GM21423 (cell line): ENCODE measurements around the gene TFPI.
A peak's percentile ranks its signal among the peaks of the same experiment; 100 is the strongest.

Source experiments
- ATAC-seq: cut with Tn5 transposase; IDR thresholded peaks from one replicate; pipeline ENCODE4 v1.9.1; 2021; ENCODE audit warnings: mild to moderate bottlenecking, moderate library complexity; ENCODE audit not compliant: unreplicated experiment

TFPI gene

GRCh38 chr2:187506416-187506815, 47.8 kb downstream of the TFPI start:
- ATAC-seq: no peak

GRCh38 chr2:187505065-187505672, 49.1 kb downstream of the TFPI start:
- ATAC-seq: no peak

GRCh38 chr2:187504312-187504921, 49.8 kb downstream of the TFPI start:
- no peak for ATAC-seq

DNA sequence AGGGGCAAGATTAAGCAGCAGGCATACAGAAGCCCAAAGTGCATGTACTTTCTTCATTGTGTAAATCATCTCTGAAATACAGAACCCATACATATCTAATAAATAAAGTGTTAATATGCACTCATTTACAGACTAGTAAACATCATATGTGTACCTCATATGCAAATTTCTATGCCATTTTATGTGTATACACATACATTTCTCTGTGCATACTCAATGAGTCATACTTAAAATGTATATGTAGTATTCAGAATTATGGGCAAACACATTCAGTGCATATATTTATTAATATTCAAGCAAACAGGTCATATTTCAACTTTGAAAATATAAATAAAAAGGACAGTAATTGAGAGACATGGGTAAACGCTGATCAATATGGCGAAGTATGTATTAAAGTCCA, 50.5 kb downstream of the TFPI start:
- no peak for ATAC-seq

- no peak for ATAC-seq
These were observed 51.8 kb downstream of the TFPI start for GRCh38 chr2:187502467-187502866.

- ATAC-seq: no peak
These were observed 53.5 kb downstream of the TFPI start for GRCh38 chr2:187500585-187501359.

DNA sequence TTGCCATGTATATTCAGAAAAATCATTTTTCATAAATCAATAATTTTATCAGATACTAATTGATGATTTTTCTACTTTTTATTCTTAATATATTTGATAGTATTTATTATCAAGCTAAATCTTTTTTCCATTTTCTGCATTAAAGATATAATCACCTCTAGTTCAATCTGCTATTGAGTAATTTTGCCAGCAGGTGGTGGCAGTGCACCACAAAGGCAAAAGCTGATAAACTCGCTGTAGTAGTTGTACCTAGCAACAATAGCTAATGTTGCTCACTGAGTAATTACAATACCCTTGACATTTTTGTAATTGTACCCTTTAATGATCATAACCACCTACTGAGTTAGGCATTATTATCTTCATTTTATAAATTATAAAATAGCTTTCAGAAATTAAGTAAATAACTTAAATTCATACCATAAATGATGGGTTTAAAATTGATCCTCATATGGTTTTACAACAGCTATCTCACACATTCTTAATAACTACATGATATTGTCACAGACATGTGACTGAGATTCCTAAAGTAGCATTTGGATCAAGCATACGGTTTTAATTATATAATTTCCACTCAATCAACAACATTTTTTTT, 54.2 kb downstream of the TFPI start:
- ATAC-seq: peak; percentile 94

DNA sequence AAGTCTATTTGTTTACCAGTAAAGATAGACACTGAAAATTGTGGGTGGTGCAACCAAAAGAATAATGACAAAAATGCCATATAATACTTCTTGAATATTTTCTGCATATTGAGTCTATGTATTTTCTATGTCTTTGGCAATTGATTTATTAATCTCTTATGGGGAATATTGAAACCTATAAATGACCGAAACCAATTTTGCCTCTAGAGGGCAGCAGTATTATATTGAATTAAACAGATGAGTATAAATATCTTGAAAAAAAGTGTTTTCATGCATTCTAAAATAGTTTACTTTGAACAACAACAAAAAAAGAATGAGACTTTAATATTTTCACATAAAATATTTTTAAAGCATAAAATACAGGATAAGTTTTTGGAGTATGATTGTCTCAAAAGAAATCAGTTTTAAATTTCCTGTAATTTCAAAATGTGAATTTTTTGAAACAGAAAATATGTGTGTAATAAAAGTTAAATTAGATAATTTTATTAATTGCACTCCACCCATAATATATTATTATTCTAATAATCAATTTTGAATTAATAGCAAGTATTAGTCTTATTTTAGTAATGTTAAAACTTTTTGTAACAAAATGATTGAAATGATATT, 56.3 kb downstream of the TFPI start:
- ATAC-seq: no peak

- ATAC-seq: no peak
These were observed 57.1 kb downstream of the TFPI start for GRCh38 chr2:187497140-187497539.

DNA sequence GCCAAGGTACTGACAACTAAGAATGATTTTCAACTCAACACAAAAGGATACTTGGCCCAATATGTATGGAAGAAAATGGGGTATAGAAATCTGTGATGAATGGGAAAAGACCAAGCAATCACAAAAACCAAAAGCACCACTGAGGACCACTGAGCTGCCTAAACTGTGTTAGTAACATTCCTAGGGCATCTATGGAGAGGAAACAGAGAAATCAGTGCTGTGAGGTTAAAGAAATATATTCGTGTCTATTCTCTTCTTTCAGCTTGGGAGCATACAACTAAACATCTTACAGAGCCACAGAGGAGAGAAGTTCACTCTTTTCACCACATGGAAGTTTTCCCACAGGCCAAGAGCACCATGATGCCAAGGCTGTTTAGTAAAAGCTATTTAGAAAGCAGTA, 58.9 kb downstream of the TFPI start:
- no peak for ATAC-seq

DNA sequence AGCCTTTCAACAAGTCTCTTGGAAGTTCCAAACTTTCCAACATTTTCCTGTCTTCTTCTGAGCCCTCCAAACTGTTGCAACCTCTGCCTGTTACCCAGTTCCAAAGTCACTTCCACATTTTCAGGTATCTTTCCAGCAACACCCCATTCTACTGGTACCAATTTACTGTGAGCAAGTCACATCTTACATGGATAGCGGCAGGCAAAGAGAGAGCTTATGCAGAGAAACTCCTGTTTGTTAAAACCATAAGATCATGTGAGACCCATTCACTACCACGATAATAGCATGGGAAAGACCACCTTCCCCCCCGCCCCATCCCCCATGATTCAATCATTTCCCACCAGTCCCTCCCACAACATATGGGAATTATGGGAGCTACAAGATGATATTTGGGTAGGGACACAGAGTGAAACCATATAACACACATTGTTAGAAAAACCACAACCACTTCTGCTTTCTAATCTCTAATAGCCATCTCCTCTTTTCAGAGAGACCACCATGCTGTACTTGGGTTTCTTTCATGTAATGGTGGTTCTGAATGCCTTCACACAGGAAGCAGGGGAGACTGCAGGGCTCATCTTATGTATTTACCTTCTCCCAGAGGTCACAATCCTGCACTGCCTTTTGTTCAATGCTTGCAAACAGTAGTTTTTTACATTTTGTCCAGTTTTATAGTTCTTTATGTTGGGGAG, 60.2 kb downstream of the TFPI start:
- ATAC-seq: no peak

- ATAC-seq: no peak
These were observed 61.1 kb downstream of the TFPI start for GRCh38 chr2:187493180-187493579.

DNA sequence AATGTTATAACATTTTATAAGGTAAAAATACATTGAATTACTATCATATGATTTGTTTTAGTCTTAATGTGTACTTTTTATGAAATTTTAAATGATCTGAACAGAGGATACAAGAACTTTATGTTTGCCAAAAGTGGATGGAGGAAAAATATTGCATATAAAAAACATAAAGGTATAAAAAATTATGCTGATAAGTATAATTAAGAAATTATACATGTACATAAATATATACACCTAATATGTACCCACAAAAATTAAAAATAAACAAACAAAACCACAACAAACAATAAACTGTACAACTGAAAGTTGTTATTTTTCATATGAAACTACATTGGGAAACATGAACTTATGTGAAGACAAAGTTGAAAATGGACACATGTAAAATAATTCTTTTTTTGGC, 68.0 kb downstream of the TFPI start:
- ATAC-seq: no peak

DNA sequence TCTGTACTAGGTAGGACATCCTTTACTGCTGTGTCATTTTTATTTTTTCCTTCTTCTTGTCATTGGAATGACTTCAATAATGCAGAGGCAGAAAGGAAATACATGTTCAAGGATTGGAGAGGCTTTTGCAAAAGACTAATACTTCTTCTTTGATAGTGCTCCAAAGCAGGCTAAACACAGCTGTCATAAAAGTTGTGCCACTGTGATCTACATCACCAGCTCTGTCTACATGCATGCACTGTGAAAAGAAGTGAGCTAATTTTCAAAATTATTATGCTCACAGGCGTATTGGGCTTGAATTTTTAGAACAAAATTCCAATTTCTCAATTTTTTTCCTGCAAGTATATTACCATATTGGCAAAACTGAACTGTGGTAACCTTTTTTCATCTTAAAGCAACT, 68.7 kb downstream of the TFPI start:
- ATAC-seq: no peak

DNA sequence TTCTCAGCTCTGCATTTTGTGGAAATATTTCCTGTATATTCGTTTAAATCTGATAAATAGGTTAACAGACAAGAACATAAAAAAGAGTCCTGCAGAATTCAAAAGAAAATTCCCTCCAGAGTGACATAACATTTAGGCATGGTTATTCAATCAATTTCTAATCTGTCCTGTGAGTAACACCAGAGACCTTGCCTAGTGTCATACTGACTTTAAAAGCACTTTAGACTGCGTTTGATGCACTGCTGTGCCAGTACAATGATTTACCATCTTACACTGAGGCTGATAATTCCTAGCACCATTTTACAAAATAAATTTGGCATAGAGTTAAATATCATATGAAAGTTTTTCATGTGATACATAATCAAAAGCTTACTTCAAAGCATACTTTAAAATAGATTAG, 70.7 kb downstream of the TFPI start:
- no peak for ATAC-seq

DNA sequence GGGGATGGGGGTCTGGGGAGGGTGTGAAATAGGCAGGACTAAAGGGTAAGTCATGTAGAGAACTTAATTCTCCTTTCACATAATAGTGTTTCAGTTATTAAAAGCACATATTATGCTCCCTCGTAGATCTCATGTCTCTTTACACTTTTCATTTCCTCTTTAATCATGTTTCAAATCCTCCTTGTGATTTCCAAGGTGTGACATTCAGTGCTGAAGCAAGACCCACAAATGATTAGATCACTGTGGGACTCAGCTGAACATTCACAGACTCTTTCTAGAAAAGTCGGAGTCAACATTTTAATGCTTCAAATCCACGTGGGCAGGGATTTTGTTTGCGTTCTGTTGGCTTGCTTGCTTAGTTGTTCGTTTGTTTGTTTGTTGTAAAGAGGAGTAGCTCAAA, 71.4 kb downstream of the TFPI start:
- ATAC-seq: peak; percentile 77

- ATAC-seq: no peak
These were observed 72.7 kb downstream of the TFPI start for GRCh38 chr2:187481543-187481942.

- no peak for ATAC-seq
These were observed 75.5 kb downstream of the TFPI start for GRCh38 chr2:187478719-187479118.

GRCh38 chr2:187477051-187477450, 77.2 kb downstream of the TFPI start:
- ATAC-seq: no peak

DNA sequence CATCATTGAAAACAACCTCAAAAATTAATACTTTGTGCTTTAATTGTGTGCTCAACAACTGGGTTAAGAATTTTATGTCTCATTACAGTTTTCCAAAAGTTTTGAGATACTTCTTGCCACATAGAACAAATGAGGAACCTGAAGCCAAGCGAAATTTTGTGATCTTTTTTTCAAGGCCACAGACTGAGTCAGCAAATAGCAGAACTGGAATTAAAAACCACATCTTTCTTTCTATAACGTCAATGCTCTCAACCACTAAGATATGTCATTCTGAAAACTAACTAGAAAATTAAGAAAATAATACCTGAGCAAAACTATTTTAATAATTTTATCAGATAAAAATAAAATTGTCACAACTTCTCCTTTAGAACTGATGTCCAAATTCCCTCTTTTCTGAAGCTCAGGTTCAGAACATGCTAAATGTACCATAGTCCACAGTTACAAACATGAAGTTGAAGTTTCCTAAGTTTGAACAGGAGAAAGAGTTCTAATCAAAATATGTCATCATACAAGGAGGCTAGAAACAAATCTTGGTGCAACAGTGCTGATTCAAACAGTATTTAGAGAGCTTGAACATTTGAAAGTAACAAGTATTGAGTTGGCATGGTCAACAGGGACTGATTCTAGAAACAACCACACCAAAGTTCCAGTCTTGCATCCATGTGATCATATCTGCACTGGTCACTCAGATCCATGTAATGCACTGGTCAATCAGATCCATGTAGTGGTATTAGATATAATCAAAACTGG, 78.6 kb downstream of the TFPI start:
- ATAC-seq: peak; percentile 90
